ENCODE measurements around the gene IPO11. TPM values are rescaled to one million over a fixed set of nuclear protein-coding genes. Genes with fewer than 3 reads are reported as not detected.

IPO11 gene
- total RNA-seq, 1 donor from 2014 or later: 66.9 TPM

DNA sequence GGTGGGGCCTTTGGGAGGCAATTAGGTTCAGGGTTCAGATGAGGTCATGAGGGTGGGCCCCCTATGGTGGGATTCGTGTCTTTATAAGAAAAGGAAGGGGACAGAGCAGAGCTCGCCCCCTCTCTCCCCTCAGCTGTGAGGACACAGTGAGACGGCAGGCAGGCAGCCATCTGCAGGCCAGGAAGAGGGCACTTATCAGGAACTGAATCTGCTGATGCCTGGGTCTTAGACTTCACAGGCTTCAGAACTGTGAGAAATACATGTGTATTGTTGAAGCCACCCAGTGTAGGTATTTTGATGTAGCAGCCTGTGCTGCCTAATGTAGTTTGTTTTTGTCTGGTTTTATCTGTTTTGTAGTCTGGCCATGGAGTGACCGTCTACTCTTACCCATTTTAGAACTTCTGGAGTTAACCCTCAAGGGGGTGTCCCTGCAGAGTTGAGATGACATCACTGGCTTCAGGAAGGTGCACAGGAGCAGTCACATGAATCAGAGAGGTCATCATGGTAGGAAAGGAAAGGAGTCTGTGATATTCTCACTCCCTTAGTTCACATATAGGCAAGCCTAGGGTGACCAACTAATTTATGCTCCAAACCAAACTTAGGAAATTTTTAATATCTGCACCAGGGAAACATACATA lies 237.0 kb downstream of the IPO11 start:
- H3K4me3 Mint-ChIP-seq: no peak overlapping the region
- peak overlapping the region; percentile 64 for H3K27ac Mint-ChIP-seq
- H3K36me3 Mint-ChIP-seq: no peaks in the 10 kb centered on the region
- Histone ChIP-seq H3F3A (ENCODE audit: low read depth) (no peaks in the 10 kb centered on the region), H3K79me2 (ENCODE audit: low read depth) (no peaks in the 10 kb centered on the region), H3K4me1 (no peaks in the 10 kb centered on the region), H3K27ac (no peak overlapping the region), H3K4me3 (no peak overlapping the region), H3K9me3 (ENCODE audit: low read depth) (no peaks in the 10 kb centered on the region), H3K9ac (no peak overlapping the region), H2AFZ (replicated peaks) (no peak overlapping the region), H4K20me1 (ENCODE audit: low read depth) (no peaks in the 10 kb centered on the region), H3K4me2 (no peak overlapping the region), H3K36me3 (no peaks in the 10 kb centered on the region), H3K27me3 (no peaks in the 10 kb centered on the region)
- DNase-seq (ENCODE audit: low spot score): no peak
- no peaks in the 10 kb centered on the region for H3K27me3 Mint-ChIP-seq (ENCODE audit: insufficient read depth, low read depth)
- H3K4me1 Mint-ChIP-seq: no peaks in the 10 kb centered on the region
- TF ChIP-seq EZH2 (IDR thresholded peaks at IDR 0.05) (no peak), CTCF (IDR thresholded peaks at IDR 0.05) (no peak), EZH2phosphoT487 (IDR thresholded peaks at IDR 0.05) (no peak)
- H3K9me3 Mint-ChIP-seq: no peaks in the 10 kb centered on the region

DNA sequence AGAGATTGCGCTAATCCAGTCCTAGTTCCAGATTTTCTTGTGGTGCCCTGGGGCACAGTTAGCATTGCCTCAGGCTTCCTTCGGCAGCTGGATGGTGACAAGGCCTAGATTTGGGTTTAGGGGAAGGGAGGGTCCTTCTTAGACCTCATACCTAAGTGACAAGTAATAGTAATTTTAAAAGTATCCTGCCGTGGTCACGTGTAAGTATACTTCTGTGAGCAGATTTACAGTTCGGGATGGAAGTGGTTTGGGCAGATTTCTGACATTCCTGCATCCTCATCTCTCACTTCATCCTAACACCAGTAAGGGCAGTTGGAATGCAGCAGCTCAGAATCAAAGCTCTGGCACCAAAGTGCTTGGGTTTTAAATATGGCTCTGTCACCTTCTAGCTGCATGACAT lies 237.6 kb downstream of the IPO11 start:
- Histone ChIP-seq H3K36me3 (no peaks in the 10 kb centered on the region), H3K4me3 (no peak overlapping the region), H3F3A (ENCODE audit: low read depth) (no peaks in the 10 kb centered on the region), H3K9me3 (ENCODE audit: low read depth) (no peaks in the 10 kb centered on the region), H4K20me1 (ENCODE audit: low read depth) (no peaks in the 10 kb centered on the region), H3K4me1 (no peaks in the 10 kb centered on the region), H3K4me2 (no peak overlapping the region), H3K9ac (no peak overlapping the region), H3K79me2 (ENCODE audit: low read depth) (no peaks in the 10 kb centered on the region), H3K27ac (no peak overlapping the region), H3K27me3 (no peaks in the 10 kb centered on the region), H2AFZ (replicated peaks) (no peak overlapping the region)
- Mint-ChIP-seq H3K27ac (no peak overlapping the region), H3K9me3 (peaks cover 1% of the 10 kb centered on the region), H3K4me3 (no peak overlapping the region), H3K27me3 (ENCODE audit: insufficient read depth, low read depth) (no peaks in the 10 kb centered on the region), H3K36me3 (no peaks in the 10 kb centered on the region), H3K4me1 (no peaks in the 10 kb centered on the region)
- no peak for DNase-seq (ENCODE audit: low spot score)
- TF ChIP-seq EZH2 (IDR thresholded peaks at IDR 0.05): no peak
- TF ChIP-seq CTCF (IDR thresholded peaks at IDR 0.05): no peak
- TF ChIP-seq EZH2phosphoT487 (IDR thresholded peaks at IDR 0.05): no peak

DNA sequence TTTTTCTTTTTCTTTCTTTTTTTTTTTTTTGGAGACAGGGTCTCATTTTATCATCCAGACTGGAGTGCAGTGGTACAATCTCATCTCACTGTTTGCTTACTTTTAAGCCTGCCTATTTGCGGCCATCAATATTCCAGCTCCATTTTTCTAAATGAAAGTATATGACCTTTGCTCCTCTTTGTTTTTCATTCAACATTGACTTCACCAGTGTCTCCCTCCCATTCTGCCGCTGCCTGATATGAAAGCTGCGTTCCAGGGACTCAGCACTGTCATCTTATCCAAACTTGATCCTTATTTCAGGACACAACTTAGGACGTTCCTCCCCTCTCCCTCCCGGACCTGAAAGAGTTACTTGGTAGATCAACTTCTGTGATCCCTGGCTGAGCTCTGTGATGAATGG lies 239.7 kb downstream of the IPO11 start:
- Histone ChIP-seq H3K79me2 (ENCODE audit: low read depth) (no peaks in the 10 kb centered on the region), H3K9me3 (ENCODE audit: low read depth) (no peaks in the 10 kb centered on the region), H4K20me1 (ENCODE audit: low read depth) (no peaks in the 10 kb centered on the region), H3K27ac (no peak overlapping the region), H3K4me3 (no peak overlapping the region), H2AFZ (replicated peaks) (no peak overlapping the region), H3F3A (ENCODE audit: low read depth) (no peaks in the 10 kb centered on the region), H3K27me3 (no peaks in the 10 kb centered on the region), H3K4me1 (no peaks in the 10 kb centered on the region), H3K36me3 (no peaks in the 10 kb centered on the region), H3K4me2 (no peak overlapping the region), H3K9ac (no peak overlapping the region)
- H3K4me1 Mint-ChIP-seq: no peaks in the 10 kb centered on the region
- TF ChIP-seq EZH2 (IDR thresholded peaks at IDR 0.05) (no peak), EZH2phosphoT487 (IDR thresholded peaks at IDR 0.05) (no peak), CTCF (IDR thresholded peaks at IDR 0.05) (no peak)
- peaks cover 5% of the 10 kb centered on the region for H3K9me3 Mint-ChIP-seq
- H3K36me3 Mint-ChIP-seq: no peaks in the 10 kb centered on the region
- H3K27ac Mint-ChIP-seq: no peak overlapping the region
- no peak for DNase-seq (ENCODE audit: low spot score)
- no peak overlapping the region for H3K4me3 Mint-ChIP-seq
- H3K27me3 Mint-ChIP-seq (ENCODE audit: insufficient read depth, low read depth): no peaks in the 10 kb centered on the region
